T-helper 1 cell treated with Interleukin-12 subunit alpha and Interleukin-12 subunit beta and Interleukin-4 antibody, amounts not matched to agents 30 μg/mL and 1 μg/mL, for 36 hours (primary cell): ENCODE measurements around the gene VPS13D.
"Not testable (repeated sequence)": the region's sequence is repeated elsewhere in the genome, so short reads cannot be mapped to it uniquely, and the experiment has no call there.

Experiments
- H3K27ac Mint-ChIP-seq: one replicate; pipeline ENCODE4 v1.8.0; 2021; ENCODE audit warnings: mild to moderate bottlenecking, mixed read lengths
- H3K27me3 Mint-ChIP-seq: one replicate; pipeline ENCODE4 v1.8.0; 2021; ENCODE audit warnings: low read depth, mixed read lengths
- H3K36me3 Mint-ChIP-seq: one replicate; pipeline ENCODE4 v1.8.0; 2021; ENCODE audit warnings: low read depth, mixed read lengths
- H3K4me1 Mint-ChIP-seq: one replicate; pipeline ENCODE4 v1.8.0; 2021; ENCODE audit warnings: low read depth, mixed read lengths
- H3K4me3 Mint-ChIP-seq: one replicate; pipeline ENCODE4 v1.8.0; 2021; ENCODE audit warnings: mild to moderate bottlenecking, moderate library complexity, mixed read lengths
- H3K9me3 Mint-ChIP-seq: one replicate; pipeline ENCODE4 v1.8.0; 2021; ENCODE audit warnings: mixed read lengths

The VPS13D gene

GRCh38 chr1:12514590-12514989, 284.8 kb downstream of the VPS13D start:
- peaks cover 41% of the 10 kb centered on the region for H3K4me1 Mint-ChIP-seq
- H3K27ac Mint-ChIP-seq, result no peak overlapping the region
- H3K4me3 Mint-ChIP-seq, result no peak overlapping the region
- H3K36me3 Mint-ChIP-seq, result peaks cover 34% of the 10 kb centered on the region
- no peaks in the 10 kb centered on the region for H3K9me3 Mint-ChIP-seq
- no peaks in the 10 kb centered on the region for H3K27me3 Mint-ChIP-seq

- peaks cover 37% of the 10 kb centered on the region for H3K36me3 Mint-ChIP-seq
- H3K4me1 Mint-ChIP-seq, result peaks cover 35% of the 10 kb centered on the region
- no peaks in the 10 kb centered on the region for H3K9me3 Mint-ChIP-seq
- no peaks in the 10 kb centered on the region for H3K27me3 Mint-ChIP-seq
- H3K4me3 Mint-ChIP-seq, result no peak overlapping the region
- H3K27ac Mint-ChIP-seq, result no peak overlapping the region
Observed at GRCh38 chr1:12515234-12515633, 285.4 kb downstream of the VPS13D start.

GRCh38 chr1:12516741-12517140, 286.9 kb downstream of the VPS13D start:
- Mint-ChIP-seq H3K9me3 (no peaks in the 10 kb centered on the region), H3K4me1 (peaks cover 23% of the 10 kb centered on the region), H3K36me3 (peaks cover 31% of the 10 kb centered on the region), H3K27ac (no peak overlapping the region), H3K4me3 (no peak overlapping the region), H3K27me3 (no peaks in the 10 kb centered on the region)

DNA sequence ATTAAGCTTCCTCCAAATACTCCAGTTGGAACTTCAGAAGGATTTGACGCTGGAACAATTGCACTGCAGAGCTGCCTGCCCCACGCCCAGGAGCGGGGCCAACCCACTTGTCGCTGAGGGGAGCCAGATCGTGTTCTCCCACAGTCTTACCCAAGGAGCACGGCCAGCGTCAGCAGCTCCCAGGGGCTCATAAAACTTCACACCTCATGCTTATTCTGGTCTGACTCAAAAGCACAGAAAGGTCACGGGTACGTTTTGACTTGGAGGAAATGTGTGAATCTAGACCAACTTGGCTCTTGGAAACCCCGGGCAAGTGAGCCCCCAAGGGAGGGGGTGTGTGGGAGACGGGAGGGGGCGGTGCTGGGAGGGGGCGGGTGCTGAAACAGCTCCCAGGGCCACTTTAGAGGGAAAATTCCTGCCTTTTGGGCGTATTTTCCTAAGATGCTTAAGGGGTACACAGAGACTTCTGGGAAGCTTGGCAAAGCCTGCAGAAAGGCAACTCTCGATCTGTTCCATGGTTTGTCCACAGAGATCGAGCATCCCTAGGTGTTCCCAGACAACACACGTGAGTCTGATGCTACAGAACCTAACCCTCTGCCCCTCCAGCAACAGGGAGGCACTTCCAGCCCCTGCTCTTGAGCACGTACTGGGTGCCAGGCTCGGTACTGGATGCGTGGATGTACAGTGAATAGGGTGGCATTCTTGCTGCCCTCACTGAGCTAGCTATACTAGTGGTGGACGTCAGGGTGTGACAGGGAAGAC, 289.3 kb downstream of the VPS13D start:
- no peaks in the 10 kb centered on the region for H3K27me3 Mint-ChIP-seq
- peaks cover 6% of the 10 kb centered on the region for H3K4me1 Mint-ChIP-seq
- no peak overlapping the region for H3K4me3 Mint-ChIP-seq
- H3K9me3 Mint-ChIP-seq, result peaks cover 2% of the 10 kb centered on the region
- H3K36me3 Mint-ChIP-seq, result peaks cover 23% of the 10 kb centered on the region
- no peak overlapping the region for H3K27ac Mint-ChIP-seq

DNA sequence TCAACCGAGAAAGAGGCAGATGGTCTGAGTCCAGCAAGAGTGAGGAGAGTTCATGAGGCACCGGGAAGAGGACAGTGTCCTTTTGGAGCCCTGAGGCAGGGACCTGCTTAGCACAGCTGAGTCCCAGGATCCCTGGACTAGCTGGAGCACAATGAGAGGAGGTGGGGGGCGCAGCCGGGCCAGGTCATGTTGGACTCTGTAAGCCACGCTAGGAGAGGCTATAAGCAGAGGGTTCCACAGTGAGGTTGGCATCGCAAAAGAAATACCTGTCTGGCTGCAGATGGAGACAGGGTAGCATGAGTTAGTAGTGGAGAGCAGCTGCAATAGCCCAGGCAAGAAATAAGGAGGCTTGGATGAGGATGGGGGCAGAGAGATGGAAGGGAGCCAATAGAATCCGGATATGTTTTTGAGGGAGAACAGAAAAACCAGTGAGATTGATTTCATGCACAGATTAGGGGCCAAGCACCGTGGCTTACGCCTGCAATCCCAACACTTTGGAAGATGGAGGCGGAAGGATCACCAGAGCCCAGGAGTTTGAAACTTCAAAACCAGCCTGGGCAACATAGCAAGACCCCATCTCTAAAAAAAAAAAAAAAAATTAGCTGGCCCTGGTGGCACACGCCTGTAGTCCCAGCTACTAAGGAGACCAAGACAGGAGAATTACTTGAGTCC, 290.0 kb downstream of the VPS13D start:
- Mint-ChIP-seq H3K9me3 (peaks cover 4% of the 10 kb centered on the region), H3K4me1 (peaks cover 6% of the 10 kb centered on the region), H3K27ac (no peak overlapping the region), H3K36me3 (peaks cover 17% of the 10 kb centered on the region), H3K27me3 (no peaks in the 10 kb centered on the region), H3K4me3 (no peak overlapping the region)

GRCh38 chr1:12521096-12521495, 291.3 kb downstream of the VPS13D start:
- Mint-ChIP-seq H3K36me3 (peaks cover 17% of the 10 kb centered on the region), H3K9me3 (peaks cover 4% of the 10 kb centered on the region), H3K27ac (no peak overlapping the region), H3K27me3 (no peaks in the 10 kb centered on the region), H3K4me1 (peaks cover 9% of the 10 kb centered on the region), H3K4me3 (no peak overlapping the region)

GRCh38 chr1:12522780-12523179, 292.9 kb downstream of the VPS13D start:
- not testable (repeated sequence) for H3K27ac Mint-ChIP-seq, H3K9me3 Mint-ChIP-seq, H3K4me3 Mint-ChIP-seq, H3K27me3 Mint-ChIP-seq, H3K4me1 Mint-ChIP-seq
- H3K36me3 Mint-ChIP-seq, result peaks cover 11% of the 10 kb centered on the region

DNA sequence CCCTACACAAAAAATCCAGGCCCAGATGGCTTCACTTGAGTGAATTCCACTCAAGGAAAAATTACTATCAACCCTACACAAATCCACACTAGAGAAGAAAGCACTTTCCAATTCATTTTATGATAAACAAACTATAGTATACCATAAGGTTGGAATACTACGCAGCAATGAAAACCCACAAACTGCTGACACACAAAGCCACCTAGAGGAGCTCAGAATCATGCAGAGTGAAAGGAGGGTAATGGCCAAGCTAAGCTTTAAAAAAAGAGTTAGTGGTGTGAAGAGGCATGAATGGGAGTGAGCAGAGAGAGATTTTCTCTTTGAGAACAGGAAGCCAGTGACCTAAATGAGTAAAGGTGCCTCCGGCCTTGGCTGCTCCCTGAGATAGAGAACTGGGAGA, 294.4 kb downstream of the VPS13D start:
- peaks cover 4% of the 10 kb centered on the region for H3K9me3 Mint-ChIP-seq
- no peaks in the 10 kb centered on the region for H3K27me3 Mint-ChIP-seq
- peaks cover 5% of the 10 kb centered on the region for H3K4me1 Mint-ChIP-seq
- peaks cover 9% of the 10 kb centered on the region for H3K36me3 Mint-ChIP-seq
- no peak overlapping the region for H3K4me3 Mint-ChIP-seq
- H3K27ac Mint-ChIP-seq, result no peak overlapping the region

GRCh38 chr1:12525311-12526181, 295.7 kb downstream of the VPS13D start:
- H3K4me1 Mint-ChIP-seq, result peaks cover 12% of the 10 kb centered on the region
- H3K27ac Mint-ChIP-seq, result peak overlapping the region; percentile 16

GRCh38 chr1:12527564-12527963, 297.7 kb downstream of the VPS13D start:
- Mint-ChIP-seq H3K36me3 (peaks cover 9% of the 10 kb centered on the region), H3K4me3 (no peak overlapping the region), H3K27ac (no peak overlapping the region), H3K4me1 (peaks cover 14% of the 10 kb centered on the region), H3K27me3 (no peaks in the 10 kb centered on the region), H3K9me3 (peaks cover 4% of the 10 kb centered on the region)

More at GRCh38 chr1:12525311-12526181, 295.7 kb downstream of the VPS13D start:
- Mint-ChIP-seq H3K4me3 (no peak overlapping the region), H3K36me3 (peaks cover 6% of the 10 kb centered on the region), H3K9me3 (peaks cover 4% of the 10 kb centered on the region), H3K27me3 (no peaks in the 10 kb centered on the region)

GRCh38 chr1:12528021-12528852, 298.4 kb downstream of the VPS13D start:
- Mint-ChIP-seq H3K4me3 (no peak overlapping the region), H3K27ac (no peak overlapping the region), H3K4me1 (peaks cover 14% of the 10 kb centered on the region), H3K27me3 (no peaks in the 10 kb centered on the region), H3K9me3 (peaks cover 4% of the 10 kb centered on the region), H3K36me3 (peaks cover 9% of the 10 kb centered on the region)

GRCh38 chr1:12529640-12530174, 299.9 kb downstream of the VPS13D start:
- no peaks in the 10 kb centered on the region for H3K27me3 Mint-ChIP-seq
- peaks cover 17% of the 10 kb centered on the region for H3K4me1 Mint-ChIP-seq
- H3K27ac Mint-ChIP-seq, result no peak overlapping the region
- peaks cover 11% of the 10 kb centered on the region for H3K36me3 Mint-ChIP-seq
- H3K4me3 Mint-ChIP-seq, result no peak overlapping the region
- no peaks in the 10 kb centered on the region for H3K9me3 Mint-ChIP-seq

DNA sequence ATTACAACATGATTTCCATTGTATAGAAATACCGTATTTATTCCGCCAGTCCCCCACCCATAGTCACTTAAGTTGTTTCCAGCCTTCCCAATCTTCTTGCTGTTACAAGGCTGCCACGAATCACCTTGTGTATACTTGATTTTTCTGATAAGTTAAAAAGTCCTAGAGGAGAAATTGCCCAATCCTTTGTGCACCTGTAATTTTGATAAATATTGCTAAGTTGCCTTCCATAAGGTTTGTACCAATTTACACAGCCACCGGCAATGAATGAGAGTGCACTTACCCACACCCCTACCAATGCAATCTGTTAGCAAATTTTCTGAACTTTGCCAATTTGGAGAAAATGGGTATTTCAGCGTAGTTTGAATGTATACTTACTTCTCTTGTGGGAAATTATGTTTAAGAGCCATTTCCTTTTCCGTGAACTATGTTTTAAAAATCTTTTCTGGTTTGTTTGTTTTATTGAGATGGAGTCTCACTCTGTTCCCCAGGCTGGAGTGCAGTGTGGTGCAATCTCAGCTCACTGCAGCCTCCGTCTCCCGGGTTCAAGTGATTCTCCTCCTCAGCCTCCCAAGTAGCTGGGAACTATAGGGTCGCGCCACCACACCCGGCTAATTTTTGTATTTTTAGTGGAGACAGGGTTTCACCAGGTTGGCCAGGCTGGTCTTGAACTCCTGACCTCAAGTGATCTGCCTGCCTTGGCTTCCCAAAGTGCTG, 300.8 kb downstream of the VPS13D start:
- no peak overlapping the region for H3K4me3 Mint-ChIP-seq
- H3K36me3 Mint-ChIP-seq, result peaks cover 16% of the 10 kb centered on the region
- H3K4me1 Mint-ChIP-seq, result peaks cover 14% of the 10 kb centered on the region
- peaks cover 7% of the 10 kb centered on the region for H3K9me3 Mint-ChIP-seq
- no peaks in the 10 kb centered on the region for H3K27me3 Mint-ChIP-seq
- no peak overlapping the region for H3K27ac Mint-ChIP-seq
